Measurements from ENCODE around the gene SMURF1. TPM values are rescaled to one million over a fixed set of nuclear protein-coding genes. Genes with fewer than 3 reads are reported as not detected.

SMURF1 gene
- total RNA-seq, 2 donors from 2014 or later = 15.4 to 25.1 TPM

GRCh38 chr7:99121496-99122021, 22.3 kb downstream of the SMURF1 start:
- H3K36me3 ChIP-seq = no peaks in the 10 kb centered on the region
- TF ChIP-seq CTCF (IDR thresholded peaks at IDR 0.05) (no peak), POLR2AphosphoS5 (IDR thresholded peaks at IDR 0.05) (no peak), POLR2A (IDR thresholded peaks at IDR 0.05) (no peak)
- intact Hi-C loops (cut with DNase I) = no loop called here
- H3K27me3 ChIP-seq (replicated peaks; ENCODE audit: insufficient read depth) = no peaks in the 10 kb centered on the region
- no peak overlapping the region for H3K4me3 ChIP-seq
- 70% methylated on average over 13 of the region's 13 CpGs for WGBS
- H3K27ac ChIP-seq = peak overlapping the region in 1 of 2 donors; percentile 11
- no peaks in the 10 kb centered on the region for H3K9me3 ChIP-seq
- DNase-seq (ENCODE audit: low spot score) = no peak
- peaks cover 5% of the 10 kb centered on the region for H3K4me1 ChIP-seq (replicated peaks)

GRCh38 chr7:99120916-99121315, 23.0 kb downstream of the SMURF1 start:
- Histone ChIP-seq H3K27me3 (replicated peaks; ENCODE audit: insufficient read depth) (no peaks in the 10 kb centered on the region), H3K36me3 (no peaks in the 10 kb centered on the region), H3K27ac (no peak overlapping the region), H3K4me3 (no peak overlapping the region), H3K9me3 (no peaks in the 10 kb centered on the region), H3K4me1 (replicated peaks) (peaks cover 5% of the 10 kb centered on the region)
- no peak for TF ChIP-seq POLR2AphosphoS5 (IDR thresholded peaks at IDR 0.05)
- no peak for TF ChIP-seq POLR2A (IDR thresholded peaks at IDR 0.05)
- no peak for TF ChIP-seq CTCF (IDR thresholded peaks at IDR 0.05)
- 54% methylated on average over 2 of the region's 2 CpGs for WGBS
- intact Hi-C loops (cut with DNase I) = no loop called here
- no peak for DNase-seq (ENCODE audit: low spot score)

GRCh38 chr7:99120501-99120900, 23.4 kb downstream of the SMURF1 start:
- no peak for DNase-seq (ENCODE audit: low spot score)
- no peak for TF ChIP-seq CTCF (IDR thresholded peaks at IDR 0.05)
- TF ChIP-seq POLR2A (IDR thresholded peaks at IDR 0.05) = no peak
- no peak for TF ChIP-seq POLR2AphosphoS5 (IDR thresholded peaks at IDR 0.05)
- WGBS = 50% methylated on average over 2 of the region's 2 CpGs
- intact Hi-C loops (cut with DNase I) = no loop called here
- H3K9me3 ChIP-seq = no peaks in the 10 kb centered on the region
- H3K36me3 ChIP-seq = no peaks in the 10 kb centered on the region
- H3K4me1 ChIP-seq (replicated peaks) = peaks cover 5% of the 10 kb centered on the region
- H3K4me3 ChIP-seq = no peak overlapping the region
- no peak overlapping the region for H3K27ac ChIP-seq
- H3K27me3 ChIP-seq (replicated peaks; ENCODE audit: insufficient read depth) = no peaks in the 10 kb centered on the region

GRCh38 chr7:99118077-99118476, 25.8 kb downstream of the SMURF1 start:
- WGBS = 93% methylated on average over 2 of the region's 2 CpGs
- Histone ChIP-seq H3K27ac (no peak overlapping the region), H3K36me3 (no peaks in the 10 kb centered on the region), H3K27me3 (replicated peaks; ENCODE audit: insufficient read depth) (no peaks in the 10 kb centered on the region), H3K4me3 (no peak overlapping the region), H3K4me1 (replicated peaks) (no peaks in the 10 kb centered on the region), H3K9me3 (no peaks in the 10 kb centered on the region)
- intact Hi-C loops (cut with DNase I) = no loop called here
- DNase-seq (ENCODE audit: low spot score) = no peak
- TF ChIP-seq CTCF (IDR thresholded peaks at IDR 0.05) (no peak), POLR2A (IDR thresholded peaks at IDR 0.05) (no peak), POLR2AphosphoS5 (IDR thresholded peaks at IDR 0.05) (no peak)

GRCh38 chr7:99116144-99116543, 27.8 kb downstream of the SMURF1 start:
- H3K4me1 ChIP-seq (replicated peaks) = no peaks in the 10 kb centered on the region
- no peak for TF ChIP-seq POLR2A (IDR thresholded peaks at IDR 0.05)
- TF ChIP-seq CTCF (IDR thresholded peaks at IDR 0.05) = no peak
- TF ChIP-seq POLR2AphosphoS5 (IDR thresholded peaks at IDR 0.05) = no peak
- no peak overlapping the region for H3K4me3 ChIP-seq
- H3K27ac ChIP-seq = no peak overlapping the region
- WGBS = 97% methylated on average over 1 of the region's 1 CpG
- H3K9me3 ChIP-seq = no peaks in the 10 kb centered on the region
- DNase-seq (ENCODE audit: low spot score) = no peak
- intact Hi-C loops (cut with DNase I) = no loop called here
- H3K27me3 ChIP-seq (replicated peaks; ENCODE audit: insufficient read depth) = no peaks in the 10 kb centered on the region
- H3K36me3 ChIP-seq = no peaks in the 10 kb centered on the region
